ENCODE measurements around the gene APOBEC3A. TPM values are rescaled to one million over a fixed set of nuclear protein-coding genes. Genes with fewer than 3 reads are reported as not detected.
A peak's percentile ranks its signal among the peaks of the same experiment; 100 is the strongest.
"Not testable (repeated sequence)": the region's sequence is repeated elsewhere in the genome, so short reads cannot be mapped to it uniquely, and the experiment has no call there.

APOBEC3A gene
- total RNA-seq, 1 experiment from 2014 or later, result not detected

DNA sequence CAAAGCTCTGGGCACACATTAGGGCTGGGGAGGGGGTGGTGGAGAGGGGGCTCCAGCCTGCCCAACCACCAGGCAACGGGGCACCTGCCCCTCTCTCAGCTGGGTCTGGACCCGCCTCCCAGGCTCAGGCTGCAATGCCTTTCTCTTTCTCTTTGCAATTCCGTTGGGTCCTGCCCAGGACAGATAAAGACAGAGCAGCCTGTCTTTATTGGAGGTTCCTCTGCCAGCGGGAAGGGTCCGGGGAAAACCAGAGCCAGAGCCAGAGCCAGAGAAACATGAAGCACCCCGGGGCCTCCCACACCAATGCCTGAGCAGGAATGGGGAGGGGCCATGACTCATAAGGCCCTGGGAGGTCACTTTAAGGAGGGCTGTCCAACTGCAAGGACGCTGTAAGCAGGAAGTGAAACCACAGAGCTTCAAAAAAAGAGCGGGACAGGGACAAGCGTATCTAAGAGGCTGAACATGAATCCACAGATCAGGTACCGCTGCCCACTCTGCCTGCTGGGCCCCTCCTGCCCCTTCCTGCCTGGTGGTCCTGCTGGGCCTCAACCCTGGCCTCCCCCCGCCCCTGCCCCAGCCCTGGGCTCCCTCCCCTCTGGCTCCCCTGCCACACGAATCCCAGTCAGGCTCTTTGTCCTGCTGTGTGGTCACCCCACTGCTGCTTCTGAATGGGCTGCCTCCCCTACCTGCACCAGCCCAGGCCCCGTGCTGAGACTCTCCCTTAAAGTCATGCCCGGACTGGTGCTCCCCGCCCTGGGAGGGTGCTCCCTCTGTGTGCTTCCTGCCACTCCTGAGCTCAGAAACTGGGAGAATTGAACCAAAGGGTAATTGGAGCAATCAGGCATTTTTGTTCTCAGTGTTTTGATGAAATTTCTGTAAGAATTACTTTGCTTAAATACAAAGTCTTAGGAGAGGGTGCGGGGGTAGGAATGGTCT is 24.9 kb downstream of the APOBEC3A start, which contains the start of gene APOBEC3B:
APOBEC3B (plus strand) TSS at position 356 of the 936 bp plus-strand sequence; CDS start at position 463, 107 bp downstream.
- CTCF ChIA-PET, result interaction anchor here (0.8 to 1.9 kb wide), 5 partner anchors 21 to 213 kb away, joined by 3 to 9 read pairs (median 3); no protein-coding TSS in a partner anchor
- Mint-ChIP-seq H3K4me3 (no peak within 1 kb of the TSS), H3K27ac (peak within 1 kb of the TSS; percentile 60; the same call in 1 of the 2 replicates), H3K9me3 (peaks cover 5% of the 10 kb centered on the region), H3K36me3 (peaks cover 7% of the 10 kb centered on the region), H3K4me1 (peaks cover 5% of the 10 kb centered on the region), H3K27me3 (ENCODE audit: low read depth) (no peaks in the 10 kb centered on the region; the same call in 1 of the 2 replicates)
- ATAC-seq, result peak; percentile 57
- POLR2A ChIA-PET, result no interaction called here
- DNase-seq (ENCODE audit: low spot score), result no peak
- peak; percentile 69 for TF ChIP-seq ZNF263 (CRISPR knock-in tag; IDR thresholded peaks at IDR 0.05; ENCODE audit: low read depth)
- no peak for TF ChIP-seq GRHL2 (CRISPR knock-in tag; IDR thresholded peaks at IDR 0.05; ENCODE audit: insufficient replicate concordance, severe bottlenecking)

DNA sequence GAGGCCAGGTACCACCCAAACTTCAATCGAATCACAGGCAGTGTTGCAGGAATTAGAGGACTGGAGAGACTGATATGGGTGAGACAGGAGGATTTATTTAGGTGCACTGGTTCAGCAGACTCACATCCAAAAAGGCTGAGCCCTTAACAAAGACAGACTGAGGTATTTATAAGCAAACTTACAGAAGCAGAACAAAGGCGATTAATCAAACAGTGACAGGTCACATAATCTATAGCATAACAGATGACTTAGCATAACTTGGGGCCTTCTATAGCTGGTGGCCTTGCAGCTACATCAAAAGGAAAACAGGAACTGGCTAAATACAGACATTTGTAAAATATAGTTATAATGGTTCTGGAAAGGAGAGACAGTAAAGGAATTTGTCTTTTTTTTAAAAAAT is 26.8 kb downstream of the APOBEC3A start:
- ChIA-PET CTCF (no interaction called here), POLR2A (no interaction called here)
- ATAC-seq, result no peak
- Mint-ChIP-seq H3K4me1 (peaks cover 5% of the 10 kb centered on the region), H3K9me3 (peaks cover 5% of the 10 kb centered on the region), H3K4me3 (no peak overlapping the region), H3K27ac (no peak overlapping the region), H3K36me3 (peaks cover 7% of the 10 kb centered on the region), H3K27me3 (ENCODE audit: low read depth) (no peaks in the 10 kb centered on the region)
- DNase-seq (ENCODE audit: low spot score), result no peak
- TF ChIP-seq ETV6 (CRISPR knock-in tag; IDR thresholded peaks at IDR 0.05) (no peak), NFE2L1 (CRISPR knock-in tag; IDR thresholded peaks at IDR 0.05) (no peak), NR2C2 (CRISPR knock-in tag; IDR thresholded peaks at IDR 0.05) (no peak), CBFB (CRISPR knock-in tag; IDR thresholded peaks at IDR 0.05; ENCODE audit: low read depth) (no peak), ZNF219 (CRISPR knock-in tag; IDR thresholded peaks at IDR 0.05; ENCODE audit: borderline replicate concordance) (no peak), ZNF138 (CRISPR knock-in tag; conservative IDR thresholded peaks at IDR 0.05) (no peak), EMX1 (CRISPR knock-in tag; IDR thresholded peaks at IDR 0.05) (no peak), ZNF423 (CRISPR knock-in tag; IDR thresholded peaks at IDR 0.05) (no peak), HMGA2 (CRISPR knock-in tag; IDR thresholded peaks at IDR 0.05) (no peak)
- TF ChIP-seq, protein P1, sequence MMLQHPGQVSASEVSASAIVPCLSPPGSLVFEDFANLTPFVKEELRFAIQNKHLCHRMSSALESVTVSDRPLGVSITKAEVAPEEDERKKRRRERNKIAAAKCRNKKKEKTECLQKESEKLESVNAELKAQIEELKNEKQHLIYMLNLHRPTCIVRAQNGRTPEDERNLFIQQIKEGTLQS (CRISPR knock-in tag; conservative IDR thresholded peaks at IDR 0.05), result no peak
- TF ChIP-seq, protein P2, sequence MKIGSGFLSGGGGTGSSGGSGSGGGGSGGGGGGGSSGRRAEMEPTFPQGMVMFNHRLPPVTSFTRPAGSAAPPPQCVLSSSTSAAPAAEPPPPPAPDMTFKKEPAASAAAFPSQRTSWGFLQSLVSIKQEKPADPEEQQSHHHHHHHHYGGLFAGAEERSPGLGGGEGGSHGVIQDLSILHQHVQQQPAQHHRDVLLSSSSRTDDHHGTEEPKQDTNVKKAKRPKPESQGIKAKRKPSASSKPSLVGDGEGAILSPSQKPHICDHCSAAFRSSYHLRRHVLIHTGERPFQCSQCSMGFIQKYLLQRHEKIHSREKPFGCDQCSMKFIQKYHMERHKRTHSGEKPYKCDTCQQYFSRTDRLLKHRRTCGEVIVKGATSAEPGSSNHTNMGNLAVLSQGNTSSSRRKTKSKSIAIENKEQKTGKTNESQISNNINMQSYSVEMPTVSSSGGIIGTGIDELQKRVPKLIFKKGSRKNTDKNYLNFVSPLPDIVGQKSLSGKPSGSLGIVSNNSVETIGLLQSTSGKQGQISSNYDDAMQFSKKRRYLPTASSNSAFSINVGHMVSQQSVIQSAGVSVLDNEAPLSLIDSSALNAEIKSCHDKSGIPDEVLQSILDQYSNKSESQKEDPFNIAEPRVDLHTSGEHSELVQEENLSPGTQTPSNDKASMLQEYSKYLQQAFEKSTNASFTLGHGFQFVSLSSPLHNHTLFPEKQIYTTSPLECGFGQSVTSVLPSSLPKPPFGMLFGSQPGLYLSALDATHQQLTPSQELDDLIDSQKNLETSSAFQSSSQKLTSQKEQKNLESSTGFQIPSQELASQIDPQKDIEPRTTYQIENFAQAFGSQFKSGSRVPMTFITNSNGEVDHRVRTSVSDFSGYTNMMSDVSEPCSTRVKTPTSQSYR (CRISPR knock-in tag; IDR thresholded peaks at IDR 0.05), result no peak
- TF ChIP-seq, protein P3, sequence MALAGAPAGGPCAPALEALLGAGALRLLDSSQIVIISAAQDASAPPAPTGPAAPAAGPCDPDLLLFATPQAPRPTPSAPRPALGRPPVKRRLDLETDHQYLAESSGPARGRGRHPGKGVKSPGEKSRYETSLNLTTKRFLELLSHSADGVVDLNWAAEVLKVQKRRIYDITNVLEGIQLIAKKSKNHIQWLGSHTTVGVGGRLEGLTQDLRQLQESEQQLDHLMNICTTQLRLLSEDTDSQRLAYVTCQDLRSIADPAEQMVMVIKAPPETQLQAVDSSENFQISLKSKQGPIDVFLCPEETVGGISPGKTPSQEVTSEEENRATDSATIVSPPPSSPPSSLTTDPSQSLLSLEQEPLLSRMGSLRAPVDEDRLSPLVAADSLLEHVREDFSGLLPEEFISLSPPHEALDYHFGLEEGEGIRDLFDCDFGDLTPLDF (CRISPR knock-in tag; IDR thresholded peaks at IDR 0.05), result no peak
- TF ChIP-seq, protein P4, sequence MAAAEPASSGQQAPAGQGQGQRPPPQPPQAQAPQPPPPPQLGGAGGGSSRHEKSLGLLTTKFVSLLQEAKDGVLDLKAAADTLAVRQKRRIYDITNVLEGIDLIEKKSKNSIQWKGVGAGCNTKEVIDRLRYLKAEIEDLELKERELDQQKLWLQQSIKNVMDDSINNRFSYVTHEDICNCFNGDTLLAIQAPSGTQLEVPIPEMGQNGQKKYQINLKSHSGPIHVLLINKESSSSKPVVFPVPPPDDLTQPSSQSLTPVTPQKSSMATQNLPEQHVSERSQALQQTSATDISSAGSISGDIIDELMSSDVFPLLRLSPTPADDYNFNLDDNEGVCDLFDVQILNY (CRISPR knock-in tag; IDR thresholded peaks at IDR 0.05), result no peak

DNA sequence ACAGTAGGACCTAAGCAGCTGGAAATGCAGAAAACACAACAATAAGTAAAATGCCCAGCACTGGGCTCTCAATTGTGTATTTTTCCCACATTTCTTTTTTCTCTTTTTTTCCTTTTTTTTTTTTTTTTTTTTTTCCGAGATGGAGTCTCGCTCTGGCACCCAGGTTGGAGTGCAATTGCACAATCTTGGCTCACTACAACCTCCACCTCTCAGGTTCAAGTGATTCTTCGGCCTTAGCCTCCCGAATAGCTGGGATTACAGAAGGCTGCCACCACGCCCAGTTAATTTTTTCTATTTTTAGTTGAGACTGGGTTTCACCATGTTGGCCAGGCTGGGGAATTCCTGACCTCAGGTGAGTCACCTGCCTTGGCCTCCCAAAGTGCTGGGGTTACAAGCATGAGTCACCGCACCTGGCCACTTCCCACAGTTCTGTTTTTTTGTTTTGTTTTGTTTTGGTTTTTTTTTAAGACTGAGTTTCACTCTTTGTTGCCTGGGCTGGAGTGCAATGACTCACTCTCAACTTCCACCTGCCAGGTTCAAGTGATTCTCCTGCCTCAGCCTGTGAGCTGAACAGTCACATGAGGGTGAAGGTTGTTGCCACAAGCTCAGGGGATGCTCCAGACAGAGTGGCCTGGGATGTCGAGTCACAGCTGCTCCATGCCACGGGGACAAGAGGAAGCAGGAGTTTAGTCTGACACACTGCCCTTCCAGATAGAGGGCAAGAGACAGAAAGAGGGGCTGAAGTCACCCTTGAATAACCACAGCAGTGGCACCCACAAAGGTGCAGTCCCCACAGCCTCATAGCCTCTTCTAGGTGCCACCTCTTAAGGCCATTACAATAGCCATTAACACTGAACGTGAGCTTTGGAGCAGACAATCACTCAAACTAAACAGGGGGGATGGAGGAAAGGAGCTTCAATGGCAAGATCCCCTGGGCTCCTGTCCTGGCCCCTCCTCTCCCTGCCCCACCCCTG is 27.7 kb downstream of the APOBEC3A start:
- CTCF ChIA-PET; H3K9me3 Mint-ChIP-seq; H3K4me1 Mint-ChIP-seq; POLR2A ChIA-PET; H3K27ac Mint-ChIP-seq; H3K27me3 Mint-ChIP-seq (ENCODE audit: low read depth); H3K36me3 Mint-ChIP-seq; H3K4me3 Mint-ChIP-seq; ATAC-seq; DNase-seq (ENCODE audit: low spot score): not testable (repeated sequence)
